Smooth muscle cell of the umbilical artery (primary cell): ENCODE data around the gene TMEM132C. TPM values are rescaled to one million over a fixed set of nuclear protein-coding genes. Genes with fewer than 3 reads are reported as not detected.

Source experiments
- total RNA-seq: library from RNA; depleted of rRNA; stranded (reverse); fragments of >200 nt; gene quantifications from 2 replicates; pipeline ENCODE4 v1.2.3, GENCODE V29; 2014

TMEM132C gene
- total RNA-seq: not detected in 2 replicates

GRCh38 chr12:128267131-128267622, at the start of gene TMEM132C:
TMEM132C (plus strand) TSS chr12:128267170; CDS start chr12:128267403, 233 bp downstream.

